NCI-H2081 treated with DMSO at 0.1 percent for 48 hours (cell line): ENCODE measurements around the gene AQP7.
"Not testable (repeated sequence)": the region's sequence is repeated elsewhere in the genome, so short reads cannot be mapped to it uniquely, and the experiment has no call there.

ENCODE experiments used
- DNase-seq: peaks from one replicate; lab custom pipeline; 2025; lab: John Stamatoyannopoulos, UW

The AQP7 gene

GRCh38 chr9:33374634-33375237, 27.6 kb downstream of the AQP7 start:
- no peak for DNase-seq

DNA sequence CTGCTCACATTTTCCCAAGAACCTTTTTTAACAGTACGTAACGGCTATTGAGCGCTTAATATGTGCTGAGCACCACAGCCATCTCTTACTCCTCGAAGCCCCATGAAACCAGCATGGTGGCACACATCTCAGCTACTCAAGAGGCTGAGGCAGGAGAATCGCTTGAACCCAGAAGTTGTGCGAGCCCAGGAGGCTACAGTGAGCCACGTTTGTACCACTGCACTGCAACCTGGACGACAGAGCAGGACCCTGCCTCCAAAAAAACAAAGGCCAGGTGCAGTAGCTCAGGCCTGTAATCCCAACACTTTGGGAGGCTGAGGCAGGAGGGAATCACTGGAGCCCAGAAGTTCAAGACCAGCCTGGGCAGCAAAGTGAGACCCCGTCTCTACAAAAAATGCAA, 28.2 kb downstream of the AQP7 start:
- no peak for DNase-seq

GRCh38 chr9:33372900-33373299, 29.5 kb downstream of the AQP7 start:
- DNase-seq: no peak

- DNase-seq: no peak
Measured at GRCh38 chr9:33366979-33367480, 35.3 kb downstream of the AQP7 start.

DNA sequence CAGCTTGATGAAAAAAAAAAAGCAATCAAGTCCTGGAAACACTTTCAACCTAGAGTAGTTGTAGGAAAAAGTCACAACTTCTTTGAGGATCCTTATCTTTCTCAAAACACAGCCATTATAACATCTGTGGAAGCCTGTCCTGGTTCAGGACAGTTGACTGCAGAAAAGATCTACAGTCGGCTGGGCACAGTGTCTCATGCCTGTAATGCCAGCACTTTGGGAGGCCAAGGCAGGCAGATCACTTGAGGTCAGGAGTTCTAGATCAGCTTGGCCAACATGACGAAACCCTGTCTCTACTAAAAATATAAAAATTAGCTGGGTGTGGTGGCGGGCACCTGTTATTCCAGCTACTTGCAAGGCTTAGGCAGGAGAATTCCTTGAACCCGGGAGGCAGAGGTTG, 37.6 kb downstream of the AQP7 start:
- not testable (repeated sequence) for DNase-seq

DNA sequence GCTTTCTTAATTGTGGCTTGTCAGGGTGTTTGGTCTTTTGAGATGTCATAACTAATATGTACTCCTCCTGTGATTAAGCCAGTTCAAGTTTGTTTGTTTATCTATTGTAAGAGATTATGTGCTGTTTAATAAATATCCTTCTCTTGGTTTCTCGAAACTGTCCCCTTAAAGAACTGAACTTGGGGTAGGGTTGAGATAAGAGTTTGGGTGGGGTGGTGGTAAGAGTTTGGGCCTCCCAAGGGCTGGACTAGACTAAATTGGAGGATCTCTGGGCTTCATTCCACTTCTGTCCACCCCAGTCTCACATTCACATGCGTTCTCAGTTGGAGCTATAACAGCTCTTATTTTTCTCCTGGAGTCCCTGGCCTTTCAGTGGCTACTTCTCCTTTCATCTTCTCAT, 38.2 kb downstream of the AQP7 start:
- DNase-seq: no peak

DNA sequence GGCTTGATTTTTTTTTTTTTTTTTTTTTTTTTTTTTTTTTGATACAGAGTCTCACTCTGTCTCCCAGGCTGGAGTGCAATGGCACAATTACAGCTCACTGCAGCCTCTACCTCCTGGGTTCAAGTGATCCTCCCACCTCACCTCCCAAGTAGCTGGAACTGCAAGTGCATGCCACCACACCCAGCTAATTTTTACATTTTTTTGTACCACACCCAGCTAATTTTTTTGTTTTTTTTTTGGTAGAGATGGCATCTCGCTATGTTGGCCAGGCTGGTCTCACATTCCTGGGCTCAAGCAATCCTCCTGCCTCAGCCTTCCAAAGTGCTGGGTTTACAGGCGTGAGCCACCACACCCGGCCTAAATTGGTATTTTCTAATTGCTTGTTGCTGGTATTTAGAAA, 43.7 kb downstream of the AQP7 start:
- not testable (repeated sequence) for DNase-seq

GRCh38 chr9:33355933-33356332, 46.4 kb downstream of the AQP7 start:
- DNase-seq: no peak

- DNase-seq: no peak
Measured at GRCh38 chr9:33354651-33355211, 47.6 kb downstream of the AQP7 start.

GRCh38 chr9:33351547-33351946, 50.8 kb downstream of the AQP7 start:
- no peak for DNase-seq

- no peak for DNase-seq
Measured at GRCh38 chr9:33350310-33350709, 52.1 kb downstream of the AQP7 start.

- DNase-seq: no peak
Measured at GRCh38 chr9:33349743-33350142, 52.6 kb downstream of the AQP7 start.

GRCh38 chr9:33348998-33349397, 53.4 kb downstream of the AQP7 start:
- no peak for DNase-seq

GRCh38 chr9:33346564-33346963, 55.8 kb downstream of the AQP7 start:
- DNase-seq: no peak

DNA sequence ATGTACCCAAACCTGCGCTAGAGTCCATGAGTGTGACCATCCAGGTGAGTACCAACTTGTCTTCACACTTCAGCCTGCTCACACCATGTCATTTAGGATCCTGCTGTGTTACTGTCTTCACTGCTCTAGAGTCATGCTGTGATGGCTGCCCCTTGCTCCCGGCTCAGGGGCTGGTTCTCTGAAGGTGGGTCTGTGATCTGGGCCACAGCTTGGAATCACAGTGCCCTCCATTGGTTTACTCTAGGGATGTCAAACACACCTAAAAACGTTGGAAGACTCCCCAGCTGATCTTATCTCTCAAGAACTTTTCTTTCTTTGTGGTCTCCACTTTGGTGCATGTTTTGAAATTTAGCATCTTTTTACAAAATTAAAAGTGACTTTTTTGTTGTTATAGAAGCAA, 58.2 kb downstream of the AQP7 start:
- no peak for DNase-seq

GRCh38 chr9:33341182-33341581, 61.2 kb downstream of the AQP7 start:
- no peak for DNase-seq

DNA sequence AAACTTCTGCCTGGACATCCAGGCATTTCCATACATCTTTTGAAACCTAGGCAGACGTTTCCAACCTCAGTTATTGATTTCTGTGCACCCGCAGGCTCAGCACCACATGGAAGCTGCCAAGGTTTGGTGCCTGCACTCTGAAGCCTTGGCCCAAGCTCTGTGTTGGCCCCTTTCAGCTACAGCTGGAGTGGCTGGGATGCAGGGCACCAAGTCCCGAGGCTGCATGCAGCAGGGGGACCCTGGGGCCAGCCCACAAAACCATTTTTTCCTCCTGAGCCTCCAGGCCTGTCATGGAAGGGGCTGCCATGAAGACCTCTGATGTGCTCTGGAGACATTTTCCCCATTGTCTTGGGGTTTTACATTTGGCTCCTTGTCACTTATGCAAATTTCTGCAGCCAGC, 62.2 kb downstream of the AQP7 start:
- no peak for DNase-seq
